Peyer's patch (tissue), 4 donors: ENCODE measurements around the gene FNBP1. TPM values are rescaled to one million over a fixed set of nuclear protein-coding genes. Genes with fewer than 3 reads are reported as not detected.

Experiments used
- DNase-seq, 3 donors: peaks; one replicate each; pipeline ENCODE4 v3.0.0-alpha.2; 2017 to 2019
- H3K27ac ChIP-seq, 4 donors: fragments of 200-600 bp; sonication (generic); one replicate each; pipeline ENCODE4 v1.5.1; 2016 to 2019
- H3K27me3 ChIP-seq, 2 donors: fragments of 200-600 bp; sonication (generic); one replicate each; pipeline ENCODE4 v1.5.1; 2019
- H3K36me3 ChIP-seq, 3 donors: fragments of 200-600 bp; sonication (generic); one replicate each; pipeline ENCODE4 v1.5.1; 2016 to 2019
- H3K4me1 ChIP-seq, 4 donors: fragments of 200-600 bp; sonication (generic); one replicate each; pipeline ENCODE4 v1.5.1; 2016 to 2019
- H3K4me3 ChIP-seq, 4 donors: fragments of 200-600 bp; sonication (generic); 1 replicate in 3 of 4; 2 replicates in 1 of 4; pipeline ENCODE4 v1.5.1; 2016 to 2019; ENCODE audit warnings: mild to moderate bottlenecking in 1 of 4
- H3K9me3 ChIP-seq, 4 donors: fragments of 200-600 bp; sonication (generic); one replicate each; pipeline ENCODE4 v1.5.1; 2016 to 2019; ENCODE audit warnings: mild to moderate bottlenecking in 1 of 4
- POLR2A ChIP-seq, 2 donors: fragments of 450-650 bp; IDR thresholded peaks; one replicate each; pipeline ENCODE4 v1.5.1; 2017; ENCODE audit warnings: antibody characterized with exemption in 2 of 2, mild to moderate bottlenecking in 2 of 2, moderate library complexity in 2 of 2
- total RNA-seq, 4 donors: library from RNA; depleted of rRNA; stranded (reverse); fragments of >200 nt; gene quantifications; one replicate each; pipeline ENCODE4 v1.1.0, GENCODE V29; 2016
- TF ChIP-seq, protein P1 (sequence below), 6 experiments: fragments of 450-650 bp in 4 of 6; fragments of 200-600 bp in 2 of 6; sonication (generic) in 1 of 6; IDR thresholded peaks; one replicate each; pipeline ENCODE4 v1.5.1; 2017 to 2019; ENCODE audit warnings: antibody characterized with exemption in 6 of 6, mild to moderate bottlenecking in 3 of 6, moderate library complexity in 1 of 6

The FNBP1 gene
- total RNA-seq, 4 donors from 2014 or later: 9.8 to 163 (median 22.2) TPM

DNA sequence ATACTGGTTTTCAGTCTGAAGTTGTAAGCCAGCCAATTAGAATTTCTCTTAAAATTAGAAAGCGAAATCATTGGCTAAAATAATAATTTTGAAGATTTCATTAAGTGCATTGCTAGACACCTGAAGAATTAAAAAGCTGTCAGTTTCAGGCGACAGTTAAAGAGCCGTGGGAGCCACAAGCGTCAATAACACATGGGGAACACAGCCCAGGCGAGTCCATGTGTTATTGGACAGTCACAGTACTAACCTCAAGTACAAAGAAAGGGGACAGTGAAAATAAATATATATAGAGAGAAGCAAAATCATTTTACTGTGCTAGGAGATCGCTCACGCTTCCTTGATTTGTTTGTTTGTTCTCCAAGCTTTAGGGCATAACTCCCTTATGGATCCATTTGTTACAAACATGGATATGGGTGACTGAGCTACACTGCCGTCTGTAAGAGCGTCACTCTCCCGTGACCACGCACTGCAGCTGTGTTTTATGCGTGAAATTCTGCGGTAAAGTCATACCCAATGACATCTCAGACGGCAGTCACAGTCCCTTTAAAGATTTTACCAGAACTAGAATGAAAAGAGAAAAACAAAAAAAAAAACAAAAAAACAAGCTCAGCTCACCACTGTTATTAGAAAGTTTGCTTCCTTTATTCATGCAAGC is 124.6 kb downstream of the FNBP1 start:
- no peaks in the 10 kb centered on the region for H3K27me3 ChIP-seq
- H3K9me3 ChIP-seq: no peaks in the 10 kb centered on the region
- no peak overlapping the region for H3K4me3 ChIP-seq
- DNase-seq: no peak
- no peak for TF ChIP-seq POLR2A (IDR thresholded peaks at IDR 0.05)
- TF ChIP-seq, protein P1, sequence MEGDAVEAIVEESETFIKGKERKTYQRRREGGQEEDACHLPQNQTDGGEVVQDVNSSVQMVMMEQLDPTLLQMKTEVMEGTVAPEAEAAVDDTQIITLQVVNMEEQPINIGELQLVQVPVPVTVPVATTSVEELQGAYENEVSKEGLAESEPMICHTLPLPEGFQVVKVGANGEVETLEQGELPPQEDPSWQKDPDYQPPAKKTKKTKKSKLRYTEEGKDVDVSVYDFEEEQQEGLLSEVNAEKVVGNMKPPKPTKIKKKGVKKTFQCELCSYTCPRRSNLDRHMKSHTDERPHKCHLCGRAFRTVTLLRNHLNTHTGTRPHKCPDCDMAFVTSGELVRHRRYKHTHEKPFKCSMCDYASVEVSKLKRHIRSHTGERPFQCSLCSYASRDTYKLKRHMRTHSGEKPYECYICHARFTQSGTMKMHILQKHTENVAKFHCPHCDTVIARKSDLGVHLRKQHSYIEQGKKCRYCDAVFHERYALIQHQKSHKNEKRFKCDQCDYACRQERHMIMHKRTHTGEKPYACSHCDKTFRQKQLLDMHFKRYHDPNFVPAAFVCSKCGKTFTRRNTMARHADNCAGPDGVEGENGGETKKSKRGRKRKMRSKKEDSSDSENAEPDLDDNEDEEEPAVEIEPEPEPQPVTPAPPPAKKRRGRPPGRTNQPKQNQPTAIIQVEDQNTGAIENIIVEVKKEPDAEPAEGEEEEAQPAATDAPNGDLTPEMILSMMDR (IDR thresholded peaks at IDR 0.05): no peak
- H3K27ac ChIP-seq: no peak overlapping the region
- no peaks in the 10 kb centered on the region for H3K4me1 ChIP-seq
- H3K36me3 ChIP-seq: no peaks in the 10 kb centered on the region

DNA sequence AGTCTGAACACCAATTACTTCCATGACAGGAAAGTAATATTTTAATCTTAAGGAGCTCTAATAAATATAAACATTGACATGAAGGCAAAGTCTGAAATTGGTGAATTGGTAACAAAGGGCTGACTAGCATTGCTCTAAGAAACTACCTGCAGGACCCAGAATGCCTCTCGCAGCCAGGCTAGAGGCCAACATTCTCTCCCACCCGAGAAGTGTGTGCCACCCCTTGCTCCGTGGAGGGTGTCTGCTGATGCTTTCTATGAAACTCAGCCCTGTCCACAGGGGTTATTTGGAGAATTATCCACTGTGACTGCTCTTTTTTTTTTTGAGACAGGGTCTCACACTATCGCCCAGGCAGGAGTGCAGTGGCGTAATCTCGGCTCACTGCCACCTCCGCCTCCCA is 126.3 kb downstream of the FNBP1 start:
- Histone ChIP-seq H3K4me1 (no peaks in the 10 kb centered on the region), H3K36me3 (no peaks in the 10 kb centered on the region), H3K27ac (no peak overlapping the region), H3K4me3 (no peak overlapping the region), H3K9me3 (no peaks in the 10 kb centered on the region), H3K27me3 (no peaks in the 10 kb centered on the region)
- TF ChIP-seq, protein P1 (IDR thresholded peaks at IDR 0.05): no peak
- no peak for TF ChIP-seq POLR2A (IDR thresholded peaks at IDR 0.05)
- DNase-seq: no peak

DNA sequence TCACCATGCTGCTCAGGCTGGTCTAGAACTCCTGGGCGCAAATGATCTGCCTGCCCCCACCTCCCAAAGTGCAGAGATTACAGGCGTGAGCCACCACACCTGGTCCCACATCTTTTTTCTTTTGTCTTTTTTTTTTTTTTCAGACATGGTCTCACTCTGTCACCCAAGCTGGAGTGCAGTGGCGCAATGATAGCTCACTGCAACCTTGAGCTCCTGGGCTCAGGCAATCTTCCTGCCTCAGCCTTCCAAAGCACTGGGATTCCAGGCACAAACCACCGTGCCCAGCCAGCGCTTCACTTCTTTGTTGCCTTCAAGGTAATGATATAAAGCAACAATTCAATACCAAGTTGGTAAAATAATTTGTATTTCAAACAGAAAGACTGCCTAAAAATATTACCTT is 128.9 kb downstream of the FNBP1 start:
- DNase-seq: no peak
- H3K9me3 ChIP-seq: no peaks in the 10 kb centered on the region
- no peak overlapping the region for H3K4me3 ChIP-seq
- no peaks in the 10 kb centered on the region for H3K4me1 ChIP-seq
- no peak for TF ChIP-seq POLR2A (IDR thresholded peaks at IDR 0.05)
- TF ChIP-seq, protein P1 (IDR thresholded peaks at IDR 0.05): no peak
- no peak overlapping the region for H3K27ac ChIP-seq
- H3K36me3 ChIP-seq: peaks cover 0 to 3% (median 0%) of the 10 kb centered on the region in 3 donors
- H3K27me3 ChIP-seq: no peaks in the 10 kb centered on the region

DNA sequence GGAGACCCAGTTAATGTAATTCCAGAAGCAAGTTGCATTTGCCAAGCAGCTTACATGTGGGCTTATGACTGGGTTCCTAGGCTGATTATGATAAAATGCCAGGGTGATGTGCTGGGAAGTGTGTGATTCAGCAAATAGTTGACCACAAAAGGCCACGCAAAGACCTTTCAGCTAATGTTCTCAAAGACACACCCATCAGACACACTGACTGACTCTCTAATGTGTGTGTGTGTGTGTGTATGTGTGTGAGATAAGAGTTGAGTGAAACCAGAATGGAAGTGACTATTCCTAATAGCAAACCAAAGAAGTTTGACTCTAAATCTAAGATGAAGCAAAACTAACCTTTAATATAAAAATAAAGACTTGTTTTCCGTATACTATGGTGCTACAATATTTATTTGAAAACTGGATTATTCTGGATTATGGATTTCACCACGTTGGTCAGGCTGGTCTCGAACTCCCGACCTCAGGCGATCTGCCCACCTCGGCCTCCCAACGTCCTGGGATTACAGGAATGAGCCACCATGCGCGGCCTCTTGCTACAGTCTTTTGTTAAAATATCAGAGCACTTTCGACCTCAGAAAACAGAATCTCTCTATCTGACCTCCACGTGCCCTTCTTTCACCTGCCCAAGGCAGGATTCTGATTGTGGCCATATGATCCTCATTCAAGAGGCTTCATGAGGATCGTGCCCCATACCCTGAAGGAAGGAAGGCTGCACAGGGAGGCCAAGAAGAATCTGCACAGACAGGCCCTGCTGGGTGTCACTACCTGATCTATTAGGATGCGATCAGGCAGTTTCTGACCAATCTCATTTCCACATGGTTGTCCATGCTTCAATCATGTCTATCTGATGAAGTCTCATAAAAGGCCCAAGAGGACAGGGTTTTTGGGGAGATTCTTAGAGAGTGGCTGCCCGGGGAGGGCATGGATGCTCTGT is 132.1 kb downstream of the FNBP1 start:
- no peaks in the 10 kb centered on the region for H3K9me3 ChIP-seq
- TF ChIP-seq POLR2A (IDR thresholded peaks at IDR 0.05): no peak
- no peak overlapping the region for H3K4me3 ChIP-seq
- peaks cover 0 to 30% (median 0%) of the 10 kb centered on the region in 3 donors for H3K36me3 ChIP-seq
- no peak overlapping the region for H3K27ac ChIP-seq
- no peaks in the 10 kb centered on the region for H3K27me3 ChIP-seq
- H3K4me1 ChIP-seq: no peaks in the 10 kb centered on the region
- DNase-seq: no peak

DNA sequence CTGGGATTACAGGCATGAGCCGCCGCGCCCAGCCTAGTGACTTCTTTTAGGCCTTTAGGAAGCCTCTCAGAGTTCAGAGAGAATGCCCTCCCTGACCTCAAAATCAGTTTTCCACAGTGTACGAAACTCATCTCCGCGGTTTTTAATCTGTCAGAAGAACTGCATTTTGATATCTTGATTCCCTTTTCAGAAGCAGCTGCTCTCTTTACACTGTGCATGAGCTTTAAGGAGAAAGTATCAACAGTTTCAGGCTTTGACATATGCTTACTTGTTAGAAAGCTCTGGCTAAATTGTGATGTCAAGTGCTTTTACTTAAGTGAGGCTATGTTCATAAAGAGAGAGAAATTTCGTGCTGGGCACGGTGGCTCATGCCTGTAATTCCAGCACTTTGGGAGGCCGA is 133.1 kb downstream of the FNBP1 start:
- Histone ChIP-seq H3K9me3 (no peaks in the 10 kb centered on the region), H3K36me3 (peaks cover 0 to 30% (median 0%) of the 10 kb centered on the region in 3 donors), H3K4me1 (no peaks in the 10 kb centered on the region), H3K27ac (no peak overlapping the region), H3K27me3 (no peaks in the 10 kb centered on the region), H3K4me3 (no peak overlapping the region)
- no peak for TF ChIP-seq POLR2A (IDR thresholded peaks at IDR 0.05)
- TF ChIP-seq, protein P1 (IDR thresholded peaks at IDR 0.05): no peak
- DNase-seq: no peak

DNA sequence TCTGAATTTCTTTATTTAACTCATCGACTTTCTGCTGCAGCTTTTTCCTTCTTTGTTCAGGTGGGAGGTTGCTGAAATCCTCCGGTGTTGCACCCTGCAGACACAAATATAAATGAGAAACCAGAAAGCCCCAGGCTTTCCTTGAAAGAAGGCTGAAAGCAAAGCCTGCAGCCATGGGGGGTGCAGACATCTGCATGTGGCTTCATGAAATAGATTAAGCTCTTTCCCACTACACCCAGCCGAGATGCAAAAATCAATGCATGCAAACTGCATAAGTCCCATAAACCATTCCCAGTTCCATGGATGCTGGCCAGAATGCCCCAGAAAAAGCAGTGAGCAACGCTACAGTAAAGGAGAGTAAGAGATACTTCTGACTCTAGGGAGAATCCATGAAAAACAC is 134.1 kb downstream of the FNBP1 start:
- DNase-seq: no peak
- Histone ChIP-seq H3K9me3 (no peaks in the 10 kb centered on the region), H3K27me3 (no peaks in the 10 kb centered on the region), H3K36me3 (peaks cover 0 to 30% (median 0%) of the 10 kb centered on the region in 3 donors), H3K4me1 (no peaks in the 10 kb centered on the region), H3K4me3 (no peak overlapping the region), H3K27ac (no peak overlapping the region)
- TF ChIP-seq POLR2A (IDR thresholded peaks at IDR 0.05): no peak
- TF ChIP-seq, protein P1 (IDR thresholded peaks at IDR 0.05): no peak
